Lower leg skin (tissue), 4 donors: ENCODE data around the gene PPP1R9B. TPM values are rescaled to one million over a fixed set of nuclear protein-coding genes. Genes with fewer than 3 reads are reported as not detected.

ENCODE experiments used
- DNase-seq, 2 donors: peaks; one replicate each; pipeline ENCODE4 v3.0.0-alpha.2; 2019; ENCODE audit warnings: low spot score in 2 of 2
- H3K4me3 ChIP-seq: fragments of 200-600 bp; sonication (generic); 2 replicates; pipeline ENCODE4 v1.5.1; 2017; ENCODE audit warnings: mild to moderate bottlenecking, low read depth; ENCODE audit not compliant: poor library complexity, severe bottlenecking
- CTCF ChIP-seq, 3 donors: fragments of 450-650 bp; IDR thresholded peaks; one replicate each; pipeline ENCODE4 v1.5.1; 2016; ENCODE audit warnings: antibody characterized with exemption in 3 of 3, mild to moderate bottlenecking in 3 of 3, moderate library complexity in 2 of 3
- POLR2A ChIP-seq, 2 donors: fragments of 450-650 bp; IDR thresholded peaks; one replicate each; pipeline ENCODE4 v1.6.1; 2016 to 2017; ENCODE audit warnings: antibody characterized with exemption in 2 of 2, mild to moderate bottlenecking in 1 of 2, moderate library complexity in 1 of 2
- WGBS, 2 donors: methylation state at CpG; one replicate each; pipeline ENCODE4 v1.1.5; 2018; 5-methylcytosine and 5-hydroxymethylcytosine counted together
- intact Hi-C: fragments of 100-400 bp; cut with DNase I; formaldehyde crosslinking; loops from one replicate; pipeline ENCODE4 v1.15.0; 2023; ENCODE audit warnings: low total_unique reads
- total RNA-seq, 4 donors: library from RNA; depleted of rRNA; stranded (reverse); fragments of >200 nt; gene quantifications; one replicate each; pipeline ENCODE4 v1.1.0, GENCODE V29; 2016

The PPP1R9B gene
- total RNA-seq, 4 donors from 2014 or later, result 20.7 to 31.9 (median 29.5) TPM

GRCh38 chr17:50098583-50098982 lies 51.9 kb downstream of the PPP1R9B start:
- DNase-seq, result no peak
- 82 to 86% methylated on average over 4 of the region's 4 CpGs for WGBS, 2 donors
- TF ChIP-seq CTCF (IDR thresholded peaks at IDR 0.05) (no peak), POLR2A (IDR thresholded peaks at IDR 0.05) (no peak)
- intact Hi-C loops, result no loop called here
- H3K4me3 ChIP-seq, result no peak overlapping the region

DNA sequence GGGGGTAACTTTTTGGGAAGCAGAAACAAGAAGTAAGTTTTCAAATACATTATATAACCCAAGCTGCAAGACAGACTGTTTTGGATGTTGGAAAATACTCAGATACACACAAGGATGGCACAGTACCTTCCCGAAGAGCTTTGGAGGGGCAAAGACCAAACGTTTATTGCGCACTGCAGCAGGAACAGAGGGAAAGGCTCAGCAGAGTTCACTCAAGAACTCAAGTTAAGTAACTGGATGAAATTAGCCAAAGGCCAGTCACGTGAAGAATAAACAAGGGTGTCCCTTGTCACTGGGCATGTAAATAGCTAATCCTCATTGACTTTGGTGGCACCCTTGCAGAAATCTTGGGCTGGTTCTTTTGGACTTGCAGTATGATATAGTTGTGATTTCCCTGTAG lies 52.6 kb downstream of the PPP1R9B start:
- DNase-seq, result no peak
- no peak overlapping the region for H3K4me3 ChIP-seq
- whole genome bisulfite sequencing, 2 donors, result 72 to 74% methylated on average over 4 of the region's 4 CpGs
- TF ChIP-seq POLR2A (IDR thresholded peaks at IDR 0.05), result no peak
- no peak for TF ChIP-seq CTCF (IDR thresholded peaks at IDR 0.05)
- intact Hi-C loops, result no loop called here

DNA sequence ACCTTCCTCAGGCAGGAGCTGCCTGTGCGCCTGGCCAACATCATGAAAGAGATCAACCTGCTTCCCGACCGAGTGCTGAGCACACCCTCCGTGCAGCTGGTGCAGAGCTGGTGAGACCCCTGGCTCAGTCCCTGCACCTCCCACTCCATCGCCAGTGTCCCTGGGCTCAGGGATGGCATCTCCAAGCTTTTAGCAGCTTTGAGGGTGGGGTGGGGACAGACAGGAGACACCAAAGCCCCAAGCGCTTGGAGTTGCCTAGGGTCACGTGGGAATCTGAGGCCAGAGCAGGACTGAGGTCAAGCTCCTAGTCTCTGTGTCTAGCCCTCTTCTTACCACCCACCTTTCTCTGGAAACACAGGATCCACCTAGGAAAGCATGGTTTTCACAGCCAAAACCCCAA lies 53.0 kb downstream of the PPP1R9B start:
- WGBS, 2 donors, result 68 to 79% methylated on average over 7 of the region's 7 CpGs
- no peak overlapping the region for H3K4me3 ChIP-seq
- TF ChIP-seq POLR2A (IDR thresholded peaks at IDR 0.05) (no peak), CTCF (IDR thresholded peaks at IDR 0.05) (no peak)
- intact Hi-C loops, result no loop called here
- DNase-seq, result no peak

DNA sequence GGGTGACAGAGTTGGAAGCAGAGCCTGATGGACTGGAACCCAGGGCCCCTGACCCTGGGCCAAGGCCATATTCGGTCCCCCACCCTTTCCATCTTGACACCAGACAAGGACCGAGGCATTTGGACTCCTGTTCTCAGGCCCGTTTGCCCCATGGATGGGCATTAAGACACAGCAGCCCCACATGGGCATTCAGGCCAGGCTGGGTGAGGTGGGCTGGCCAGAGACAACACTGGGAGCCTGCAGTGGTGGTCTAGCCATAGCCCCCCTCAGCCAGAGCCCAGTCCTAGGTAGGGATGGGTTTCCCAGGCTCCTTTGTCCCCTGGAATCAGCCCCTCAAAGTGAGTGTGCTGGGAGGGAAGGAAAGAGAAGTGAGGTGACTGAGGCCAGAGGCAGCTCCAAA lies 53.7 kb downstream of the PPP1R9B start:
- H3K4me3 ChIP-seq, result no peak overlapping the region
- 61 to 81% methylated on average over 3 of the region's 3 CpGs for WGBS, 2 donors
- no peak for DNase-seq
- intact Hi-C loops, result no loop called here
- TF ChIP-seq CTCF (IDR thresholded peaks at IDR 0.05) (no peak), POLR2A (IDR thresholded peaks at IDR 0.05) (no peak)

GRCh38 chr17:50096092-50096491 lies 54.4 kb downstream of the PPP1R9B start:
- TF ChIP-seq CTCF (IDR thresholded peaks at IDR 0.05) (no peak), POLR2A (IDR thresholded peaks at IDR 0.05) (no peak)
- intact Hi-C loops, result no loop called here

DNA sequence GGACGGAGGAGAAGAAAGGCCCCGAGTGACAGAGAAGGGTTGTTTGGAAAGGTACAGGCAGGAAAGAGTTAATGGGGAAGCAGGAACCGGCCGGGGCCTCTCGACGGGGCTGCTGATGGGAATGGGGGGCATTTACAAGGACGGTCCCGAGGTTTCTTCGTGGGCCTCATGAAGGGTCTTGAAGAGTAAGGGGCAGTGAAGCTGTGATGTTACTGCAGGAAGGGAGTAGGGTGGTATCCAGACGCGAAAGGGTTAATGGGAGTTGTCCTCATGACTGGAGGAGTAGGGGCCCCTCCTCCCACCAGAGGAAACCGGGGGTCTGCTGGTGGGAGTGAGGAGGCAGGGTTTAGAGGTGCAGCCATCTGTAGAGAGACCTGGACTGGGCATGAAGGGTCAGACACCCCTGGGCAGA lies 54.8 kb downstream of the PPP1R9B start:
- DNase-seq, result no peak
- H3K4me3 ChIP-seq, result peak overlapping the region; percentile 91
- WGBS, 2 donors, result 0 to 2% methylated on average over 12 of the region's 12 CpGs
- TF ChIP-seq POLR2A (IDR thresholded peaks at IDR 0.05) (no peak), CTCF (IDR thresholded peaks at IDR 0.05) (no peak)
- intact Hi-C loops, result no loop called here

More at GRCh38 chr17:50096092-50096491, 54.4 kb downstream of the PPP1R9B start:
- WGBS, 2 donors, result 13 to 35% methylated on average over 3 to 6 of the region's 6 CpGs
- DNase-seq, result no peak
- H3K4me3 ChIP-seq, result peak overlapping the region; percentile 91
